Stimulated activated CD4-positive, alpha-beta T cell treated with anti-CD3 and anti-CD28 coated beads, Interleukin-15, amount 100 ng/mL, for 24 hours (primary cell): ENCODE measurements around the gene AEBP1.

Source experiments
- DNase-seq: peaks from one replicate; pipeline ENCODE4 v3.0.0-alpha.2; 2020

AEBP1 gene

GRCh38 chr7:44106311-44107065 is 2.3 kb downstream of the AEBP1 start:
- DNase-seq, result no peak

DNA sequence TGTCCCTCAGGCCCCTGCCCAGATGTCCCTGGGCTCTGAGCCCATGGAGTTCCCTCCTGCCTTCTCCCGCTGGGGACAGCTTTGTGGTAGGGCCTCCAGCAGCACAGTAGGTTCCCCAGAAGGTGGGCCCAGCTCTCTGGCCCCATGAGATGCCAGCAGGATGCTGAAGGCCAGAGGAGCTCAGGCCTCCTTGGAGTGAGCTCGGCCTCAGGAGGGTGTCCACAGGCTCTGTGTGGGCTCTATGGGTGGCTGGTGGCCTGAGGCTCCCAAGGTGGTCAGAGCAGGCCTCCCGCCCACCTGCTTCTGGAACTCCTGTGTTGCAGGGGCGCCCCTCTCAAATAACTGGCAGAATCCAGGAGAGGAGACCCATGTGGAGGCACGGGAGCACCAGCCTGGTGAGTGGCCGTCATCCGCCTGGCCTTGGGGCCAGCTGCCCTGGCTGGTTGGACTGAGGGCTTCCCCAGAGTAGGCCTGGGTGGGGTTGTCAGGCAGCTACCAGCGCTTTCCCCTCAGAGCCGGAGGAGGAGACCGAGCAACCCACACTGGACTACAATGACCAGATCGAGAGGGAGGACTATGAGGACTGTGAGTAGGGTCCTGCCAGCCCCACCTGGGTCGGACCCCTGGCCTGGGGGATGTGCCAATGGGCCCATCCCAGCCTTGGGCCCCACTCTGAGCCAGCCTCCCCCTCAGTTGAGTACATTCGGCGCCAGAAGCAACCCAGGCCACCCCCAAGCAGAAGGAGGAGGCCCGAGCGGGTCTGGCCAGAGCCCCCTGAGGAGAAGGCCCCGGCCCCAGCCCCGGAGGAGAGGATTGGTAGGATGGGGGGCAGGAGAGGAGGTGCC is 3.2 kb downstream of the AEBP1 start:
- no peak for DNase-seq

DNA sequence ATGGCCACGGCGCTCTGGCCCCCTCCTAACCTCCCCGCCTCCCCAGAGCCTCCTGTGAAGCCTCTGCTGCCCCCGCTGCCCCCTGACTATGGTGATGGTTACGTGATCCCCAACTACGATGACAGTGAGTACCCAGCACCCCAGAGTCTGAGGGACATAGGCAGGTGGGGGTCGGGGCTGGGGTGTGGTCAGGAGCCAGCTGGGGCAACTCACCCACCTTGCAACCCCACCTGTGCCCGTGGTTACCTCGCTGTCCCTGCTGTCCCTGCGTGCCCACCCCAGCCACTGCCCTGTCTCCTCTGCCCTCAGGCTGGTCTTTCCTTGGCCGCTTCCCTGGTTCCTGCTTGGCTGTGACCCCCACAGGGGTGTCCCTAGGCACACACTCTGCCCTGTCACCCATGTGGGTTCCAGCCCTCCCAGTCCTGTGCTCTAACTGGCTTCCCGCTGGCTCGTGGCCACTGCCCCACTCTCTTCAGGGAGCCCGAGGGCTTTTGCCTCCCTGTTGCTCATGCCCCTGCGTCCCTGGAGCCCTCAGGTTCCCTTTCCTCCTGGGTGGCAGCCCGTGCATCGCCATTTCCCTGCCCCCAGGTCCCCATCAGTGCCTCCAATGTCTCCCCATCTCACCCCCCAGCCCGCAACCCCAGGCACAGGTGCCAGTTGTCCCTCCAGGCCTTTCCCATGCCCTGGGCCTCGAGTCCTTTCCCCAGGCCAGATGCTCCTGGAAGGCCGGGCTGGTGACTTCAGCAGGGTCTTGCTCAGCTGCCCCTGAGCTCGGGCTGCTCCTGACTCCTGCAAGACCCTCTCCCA is 4.0 kb downstream of the AEBP1 start:
- no peak for DNase-seq

DNA sequence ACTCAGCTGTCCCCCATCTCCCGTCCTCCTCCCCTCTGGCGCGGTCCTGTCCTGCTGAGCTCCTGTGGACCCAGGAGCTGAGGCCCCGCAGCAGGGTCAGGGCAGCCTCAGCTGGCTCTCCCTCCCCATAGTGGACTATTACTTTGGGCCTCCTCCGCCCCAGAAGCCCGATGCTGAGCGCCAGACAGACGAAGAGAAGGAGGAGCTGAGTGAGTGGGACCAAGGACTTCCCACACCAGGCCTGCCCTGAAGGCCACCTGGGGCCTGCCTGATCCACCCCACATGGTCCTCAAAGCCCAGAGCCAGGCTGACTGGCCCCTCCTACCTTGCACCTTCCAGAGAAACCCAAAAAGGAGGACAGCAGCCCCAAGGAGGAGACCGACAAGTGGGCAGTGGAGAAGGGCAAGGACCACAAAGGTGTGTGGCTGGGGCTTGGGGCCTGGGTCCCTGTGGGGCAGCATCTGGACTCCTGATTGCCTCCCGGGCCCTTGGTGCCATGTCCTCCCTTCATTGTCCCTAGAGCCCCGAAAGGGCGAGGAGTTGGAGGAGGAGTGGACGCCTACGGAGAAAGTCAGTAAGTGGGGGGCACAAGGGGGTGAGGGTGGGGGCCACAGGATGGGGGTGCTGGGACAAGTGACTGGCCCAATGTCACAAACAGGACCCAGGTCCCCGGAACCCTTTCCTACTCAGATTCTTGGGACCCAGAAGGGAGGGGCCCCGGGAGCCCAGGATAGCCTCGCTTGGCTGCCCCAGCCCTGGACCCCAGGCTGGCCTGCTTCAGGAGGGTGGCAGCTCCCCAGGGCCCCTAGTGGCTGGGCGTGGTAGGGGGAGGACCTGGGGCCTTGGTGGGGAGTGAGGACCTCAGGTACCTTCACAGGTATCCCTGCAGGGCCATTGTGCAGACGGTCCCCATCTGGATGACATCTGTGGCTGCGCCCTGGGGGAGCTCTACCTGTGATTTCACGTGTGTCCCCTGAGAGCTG is 4.9 kb downstream of the AEBP1 start:
- no peak for DNase-seq

DNA sequence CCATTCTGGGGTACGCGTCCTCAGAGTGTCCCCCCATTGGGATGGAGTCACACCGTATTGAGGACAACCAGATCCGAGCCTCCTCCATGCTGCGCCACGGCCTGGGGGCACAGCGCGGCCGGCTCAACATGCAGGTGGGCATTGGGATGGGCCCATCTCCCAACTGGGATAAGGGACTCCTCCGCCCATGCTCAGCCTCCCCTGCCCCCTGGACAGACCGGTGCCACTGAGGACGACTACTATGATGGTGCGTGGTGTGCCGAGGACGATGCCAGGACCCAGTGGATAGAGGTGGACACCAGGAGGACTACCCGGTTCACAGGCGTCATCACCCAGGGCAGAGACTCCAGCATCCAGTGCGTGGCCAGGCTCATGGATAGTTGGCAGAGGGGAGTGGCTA is 5.8 kb downstream of the AEBP1 start:
- no peak for DNase-seq

DNA sequence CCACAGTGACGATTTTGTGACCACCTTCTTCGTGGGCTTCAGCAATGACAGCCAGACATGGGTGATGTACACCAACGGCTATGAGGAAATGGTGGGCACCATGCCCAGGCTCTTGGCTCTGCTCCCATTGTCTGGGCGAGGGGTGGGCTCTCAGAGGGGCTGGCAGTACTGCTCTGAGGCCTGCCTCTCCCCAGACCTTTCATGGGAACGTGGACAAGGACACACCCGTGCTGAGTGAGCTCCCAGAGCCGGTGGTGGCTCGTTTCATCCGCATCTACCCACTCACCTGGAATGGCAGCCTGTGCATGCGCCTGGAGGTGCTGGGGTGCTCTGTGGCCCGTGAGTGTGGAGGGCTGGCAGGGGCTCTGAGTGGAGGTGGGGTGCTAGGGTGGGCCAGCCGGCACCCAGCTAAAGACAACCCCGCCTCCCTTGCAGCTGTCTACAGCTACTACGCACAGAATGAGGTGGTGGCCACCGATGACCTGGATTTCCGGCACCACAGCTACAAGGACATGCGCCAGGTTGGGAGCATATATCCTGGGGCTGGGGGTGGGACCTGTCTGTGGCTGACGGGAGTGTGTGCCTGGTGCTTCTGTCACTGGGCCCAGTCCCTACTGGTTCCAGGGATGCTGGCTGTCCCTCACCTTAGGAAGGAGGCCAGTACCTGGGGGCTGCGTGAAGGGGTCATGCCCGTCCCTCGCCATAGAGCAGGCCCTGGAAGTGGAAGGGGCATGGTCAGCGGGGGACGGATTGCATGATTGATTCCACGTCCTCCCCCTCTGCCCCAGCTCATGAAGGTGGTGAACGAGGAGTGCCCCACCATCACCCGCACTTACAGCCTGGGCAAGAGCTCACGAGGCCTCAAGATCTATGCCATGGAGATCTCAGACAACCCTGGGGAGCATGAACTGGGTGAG is 6.8 kb downstream of the AEBP1 start:
- DNase-seq, result no peak

GRCh38 chr7:44111761-44112160 is 7.6 kb downstream of the AEBP1 start:
- no peak for DNase-seq

GRCh38 chr7:44112231-44112996 is 8.3 kb downstream of the AEBP1 start:
- peak; percentile 37 for DNase-seq

DNA sequence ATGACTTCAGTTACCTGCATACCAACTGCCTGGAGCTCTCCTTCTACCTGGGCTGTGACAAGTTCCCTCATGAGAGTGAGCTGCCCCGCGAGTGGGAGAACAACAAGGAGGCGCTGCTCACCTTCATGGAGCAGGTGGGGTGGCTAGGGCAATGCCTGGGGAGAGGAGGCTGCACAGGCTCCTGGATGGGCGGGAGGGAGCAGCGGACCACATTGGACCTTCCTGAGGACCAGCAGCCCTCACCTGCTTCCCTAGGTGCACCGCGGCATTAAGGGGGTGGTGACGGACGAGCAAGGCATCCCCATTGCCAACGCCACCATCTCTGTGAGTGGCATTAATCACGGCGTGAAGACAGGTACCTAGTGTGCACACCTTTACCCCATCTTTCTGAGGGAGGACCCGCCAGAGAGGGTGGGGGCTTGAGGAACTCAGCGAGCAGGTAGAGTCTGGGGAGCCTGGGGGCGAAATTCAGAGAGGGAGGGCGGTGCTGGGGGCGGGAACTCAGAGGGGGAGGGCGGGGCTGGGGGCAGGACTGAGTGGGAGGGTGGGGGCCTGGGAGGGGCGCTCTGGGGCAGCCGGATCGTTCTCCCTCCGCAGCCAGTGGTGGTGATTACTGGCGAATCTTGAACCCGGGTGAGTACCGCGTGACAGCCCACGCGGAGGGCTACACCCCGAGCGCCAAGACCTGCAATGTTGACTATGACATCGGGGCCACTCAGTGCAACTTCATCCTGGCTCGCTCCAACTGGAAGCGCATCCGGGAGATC is 9.0 kb downstream of the AEBP1 start:
- no peak for DNase-seq

GRCh38 chr7:44113764-44114354 is 9.7 kb downstream of the AEBP1 start:
- DNase-seq, result no peak

- DNase-seq, result no peak
Measured at GRCh38 chr7:44114586-44115310, 10.6 kb downstream of the AEBP1 start.

- DNase-seq, result no peak
Measured at GRCh38 chr7:44116087-44116788, 12.1 kb downstream of the AEBP1 start.

- no peak for DNase-seq
Measured at GRCh38 chr7:44116789-44117666, 12.9 kb downstream of the AEBP1 start.

DNA sequence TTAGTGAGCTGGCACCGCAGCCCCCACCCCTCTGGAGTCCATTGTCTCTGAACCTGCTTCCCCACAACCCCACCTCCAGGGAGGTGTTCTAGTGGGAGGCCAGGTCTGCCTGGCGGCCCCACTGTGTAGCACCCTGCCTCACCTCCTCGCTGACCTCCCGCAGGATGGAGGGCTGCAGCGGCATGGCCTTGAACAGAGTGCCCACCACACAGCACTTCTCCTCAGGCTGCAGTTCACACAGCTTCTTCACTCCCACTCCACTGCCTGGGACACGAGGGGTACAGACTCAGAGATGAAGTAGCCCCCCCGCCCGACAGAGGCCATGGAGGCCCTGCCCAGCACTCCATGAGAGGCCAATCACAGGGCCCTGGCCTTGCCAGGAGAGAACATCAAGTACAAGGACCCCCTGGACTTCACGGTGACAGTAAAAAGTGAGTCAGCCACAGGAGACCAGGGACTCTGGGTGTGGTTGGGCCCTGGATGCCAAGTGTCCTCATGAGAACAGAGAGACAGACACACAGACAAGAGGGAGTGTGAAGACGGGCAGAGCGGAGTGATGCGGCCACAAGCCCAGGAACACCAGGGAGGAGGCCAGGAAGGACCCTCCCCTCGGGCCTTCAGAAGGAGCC is 13.8 kb downstream of the AEBP1 start:
- DNase-seq, result no peak

GRCh38 chr7:44119829-44120380 is 15.8 kb downstream of the AEBP1 start:
- DNase-seq, result no peak

DNA sequence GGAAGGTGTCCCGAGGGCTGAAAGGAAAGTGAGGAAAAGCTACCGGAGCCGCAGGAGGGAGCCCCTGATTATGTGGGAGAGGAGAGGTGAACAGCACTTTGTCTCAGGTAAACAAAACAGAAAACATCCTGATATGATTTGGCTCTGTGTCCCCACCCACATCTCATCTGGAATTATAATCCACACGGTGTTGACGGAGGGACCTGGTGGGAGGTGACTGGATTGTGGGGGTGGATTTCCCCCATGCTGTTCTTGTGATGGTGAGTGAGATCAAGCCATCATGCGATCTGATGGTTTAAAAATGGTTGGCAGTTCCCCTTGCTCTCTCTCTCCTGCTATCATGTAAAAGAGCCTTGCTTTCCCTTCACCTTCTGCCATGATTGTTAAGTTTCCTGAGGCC is 16.2 kb downstream of the AEBP1 start:
- no peak for DNase-seq
